Measurements from ENCODE around the gene FN3K. TPM values are rescaled to one million over a fixed set of nuclear protein-coding genes. Genes with fewer than 3 reads are reported as not detected.
A peak's percentile ranks its signal among the peaks of the same experiment; 100 is the strongest.

The FN3K gene
- total and polyA plus RNA-seq, 2 of the 13 experiments (the other 11 are each of a cell fraction or from before 2014, with no cell fraction given), result 3.5 to 12.2 TPM

DNA sequence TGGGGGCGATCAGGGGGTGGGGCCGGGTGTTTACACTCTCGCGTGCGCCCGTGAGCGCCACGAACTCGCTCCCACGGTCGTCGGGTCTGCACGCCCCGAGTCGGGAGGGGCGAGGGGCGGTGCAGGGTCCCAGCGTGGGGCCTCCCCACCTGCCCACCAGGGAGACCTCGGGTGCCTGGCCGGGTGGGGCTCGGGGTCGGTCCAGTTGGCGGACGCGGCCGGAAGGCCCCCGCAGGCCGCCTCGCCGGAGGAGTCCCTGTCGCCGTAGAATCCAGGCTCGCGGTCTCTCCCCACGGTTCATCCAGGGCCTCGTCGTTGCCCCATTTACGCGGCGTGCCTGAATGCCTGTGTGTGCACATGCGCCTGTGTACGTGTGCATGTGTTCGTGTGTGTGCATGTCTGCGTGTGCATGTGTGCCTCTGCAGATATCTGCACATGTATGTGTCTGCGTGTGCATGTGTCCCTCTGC is 36.4 kb upstream of the FN3K start (continued):
- TF ChIP-seq, protein P1, sequence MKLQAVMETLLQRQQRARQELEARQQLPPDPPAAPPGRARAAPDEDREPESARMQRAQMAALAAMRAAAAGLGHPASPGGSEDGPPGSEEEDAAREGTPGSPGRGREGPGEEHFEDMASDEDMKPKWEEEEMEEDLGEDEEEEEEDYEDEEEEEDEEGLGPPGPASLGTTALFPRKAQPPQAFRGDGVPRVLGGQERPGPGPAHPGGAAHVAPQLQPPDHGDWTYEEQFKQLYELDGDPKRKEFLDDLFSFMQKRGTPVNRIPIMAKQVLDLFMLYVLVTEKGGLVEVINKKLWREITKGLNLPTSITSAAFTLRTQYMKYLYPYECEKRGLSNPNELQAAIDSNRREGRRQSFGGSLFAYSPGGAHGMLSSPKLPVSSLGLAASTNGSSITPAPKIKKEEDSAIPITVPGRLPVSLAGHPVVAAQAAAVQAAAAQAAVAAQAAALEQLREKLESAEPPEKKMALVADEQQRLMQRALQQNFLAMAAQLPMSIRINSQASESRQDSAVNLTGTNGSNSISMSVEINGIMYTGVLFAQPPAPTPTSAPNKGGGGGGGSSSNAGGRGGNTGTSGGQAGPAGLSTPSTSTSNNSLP (IDR thresholded peaks at IDR 0.05; ENCODE audit: low read depth, low read length), result no peak
- TF ChIP-seq YEATS4 (CRISPR knock-in tag; IDR thresholded peaks at IDR 0.05; ENCODE audit: borderline replicate concordance) (peak; percentile 46; the same call in 1 of the 2 replicates), SNAPC2 (CRISPR knock-in tag; IDR thresholded peaks at IDR 0.05) (no peak), ZNF83 (CRISPR knock-in tag; IDR thresholded peaks at IDR 0.05; ENCODE audit: borderline replicate concordance) (peak; percentile 86; the same call in 1 of the 2 replicates), EED (CRISPR knock-in tag; IDR thresholded peaks at IDR 0.05) (peak; percentile 87; the same call in 1 of the 2 replicates), AGO1 (IDR thresholded peaks at IDR 0.05; ENCODE audit: low read depth, low read length, poor library complexity, severe bottlenecking) (no peak), NR1H2 (CRISPR knock-in tag; IDR thresholded peaks at IDR 0.05; ENCODE audit: borderline replicate concordance, low read depth) (0 out of 2 replicates have a peak, but pooled peaks have one; percentile 41), KAT7 (CRISPR knock-in tag; IDR thresholded peaks at IDR 0.05; ENCODE audit: borderline replicate concordance) (no peak), GTF3A (CRISPR knock-in tag; conservative IDR thresholded peaks at IDR 0.05) (no peak), CENPT (CRISPR knock-in tag; IDR thresholded peaks at IDR 0.05; ENCODE audit: low read depth) (no peak; the same call in 1 of the 2 replicates), ZNF350 (CRISPR knock-in tag; IDR thresholded peaks at IDR 0.05; ENCODE audit: borderline replicate concordance, low read depth) (no peak; the same call in 1 of the 2 replicates), ZFP41 (CRISPR knock-in tag; IDR thresholded peaks at IDR 0.05; ENCODE audit: borderline replicate concordance) (0 out of 2 replicates have a peak, but pooled peaks have one; percentile 47), ZFP1 (CRISPR knock-in tag; IDR thresholded peaks at IDR 0.05) (no peak), HOXA7 (CRISPR knock-in tag; IDR thresholded peaks at IDR 0.05) (peak; percentile 71; the same call in 1 of the 2 replicates), DMAP1 (CRISPR knock-in tag; IDR thresholded peaks at IDR 0.05) (peak; percentile 21; the same call in 1 of the 2 replicates), RBFOX2 (IDR thresholded peaks at IDR 0.05; ENCODE audit: low read depth, low read length) (peak; percentile 72), FOXK1 (CRISPR knock-in tag; IDR thresholded peaks at IDR 0.05; ENCODE audit: borderline replicate concordance, low read depth) (peak; percentile 66; the same call in 1 of the 2 replicates), ZNF329 (CRISPR knock-in tag; IDR thresholded peaks at IDR 0.05; ENCODE audit: low read depth) (0 out of 2 replicates have a peak, but pooled peaks have one; percentile 44), HNRNPK (IDR thresholded peaks at IDR 0.05; ENCODE audit: low read depth, low read length, poor library complexity, severe bottlenecking) (peak; percentile 72), FOSL2 (CRISPR knock-in tag; IDR thresholded peaks at IDR 0.05) (no peak), NFE2L1 (CRISPR knock-in tag; IDR thresholded peaks at IDR 0.05; ENCODE audit: borderline replicate concordance) (peak; percentile 68; the same call in 1 of the 2 replicates), NR2F6 (IDR thresholded peaks at IDR 0.05) (no peak), NR2F6 (CRISPR knock-in tag; IDR thresholded peaks at IDR 0.05) (0 out of 2 replicates have a peak, but pooled peaks have one; percentile 1), FOXC1 (CRISPR knock-in tag; IDR thresholded peaks at IDR 0.05; ENCODE audit: borderline replicate concordance) (peak; percentile 26; the same call in 1 of the 2 replicates), HCFC1 (IDR thresholded peaks at IDR 0.05; ENCODE audit: low read depth, low read length) (no peak), ZNF589 (CRISPR knock-in tag; conservative IDR thresholded peaks at IDR 0.05) (0 out of 2 replicates have a peak, but pooled peaks have one; percentile 45), AHR (CRISPR knock-in tag; IDR thresholded peaks at IDR 0.05) (no peak; the same call in 1 of the 2 replicates)
- TF ChIP-seq, protein P2, sequence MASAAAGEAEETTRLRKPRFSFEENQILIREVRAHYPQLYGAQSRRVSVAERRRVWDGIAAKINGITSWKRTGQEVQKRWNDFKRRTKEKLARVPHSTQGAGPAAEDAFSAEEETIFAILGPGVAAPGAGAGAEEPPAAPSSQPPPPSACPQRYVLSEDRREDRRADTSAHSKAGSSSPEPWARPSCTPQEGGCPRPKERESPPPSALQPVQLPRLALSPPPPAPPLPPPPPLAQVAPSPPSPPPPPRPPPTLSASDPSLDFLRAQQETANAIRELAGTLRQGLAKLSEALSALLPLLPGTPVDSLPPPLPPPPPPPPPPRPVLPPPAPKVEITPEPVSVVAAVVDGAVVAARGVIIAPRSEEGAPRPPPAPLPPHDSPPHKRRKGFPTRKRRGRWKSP (CRISPR knock-in tag; IDR thresholded peaks at IDR 0.05), result 0 out of 2 replicates have a peak, but pooled peaks have one; percentile 18
- TF ChIP-seq, protein P3, sequence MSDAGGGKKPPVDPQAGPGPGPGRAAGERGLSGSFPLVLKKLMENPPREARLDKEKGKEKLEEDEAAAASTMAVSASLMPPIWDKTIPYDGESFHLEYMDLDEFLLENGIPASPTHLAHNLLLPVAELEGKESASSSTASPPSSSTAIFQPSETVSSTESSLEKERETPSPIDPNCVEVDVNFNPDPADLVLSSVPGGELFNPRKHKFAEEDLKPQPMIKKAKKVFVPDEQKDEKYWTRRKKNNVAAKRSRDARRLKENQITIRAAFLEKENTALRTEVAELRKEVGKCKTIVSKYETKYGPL (CRISPR knock-in tag; IDR thresholded peaks at IDR 0.05), result no peak
